ENCODE results near the gene ZFHX3. TPM values are rescaled to one million over a fixed set of nuclear protein-coding genes. Genes with fewer than 3 reads are reported as not detected.

Gene ZFHX3
- total RNA-seq, 1 experiment from 2014 or later: 1.5 TPM

GRCh38 chr16:72876221-72876620, 171.7 kb downstream of the ZFHX3 start:
- Histone ChIP-seq H2AFZ (ENCODE audit: low read length) (no peak overlapping the region), H3K23me2 (ENCODE audit: insufficient read length, low read depth, low read length, poor library complexity, severe bottlenecking) (peaks cover 5% of the 10 kb centered on the region), H3K4me1 (ENCODE audit: insufficient read depth, low read length) (no peaks in the 10 kb centered on the region), H3K27me3 (ENCODE audit: insufficient read depth, low read length) (no peaks in the 10 kb centered on the region), H3K79me1 (ENCODE audit: insufficient read depth, low read depth, low read length, poor library complexity, severe bottlenecking) (no peaks in the 10 kb centered on the region), H3K14ac (ENCODE audit: insufficient read depth, low read length) (no peak overlapping the region), H2BK15ac (ENCODE audit: low read depth, low read length) (no peak overlapping the region), H2BK12ac (ENCODE audit: insufficient read length, low read depth, low read length) (no peak overlapping the region), H4K5ac (ENCODE audit: insufficient read length, low read depth, low read length) (no peak overlapping the region), H3K4ac (ENCODE audit: low read depth, low read length) (no peak overlapping the region), H4K91ac (ENCODE audit: insufficient read length, low read depth, low read length) (no peak overlapping the region), H3K9me3 (ENCODE audit: control insufficient read depth, low read depth, low read length) (no peaks in the 10 kb centered on the region), H3K56ac (ENCODE audit: insufficient read length, low read depth, low read length) (no peak overlapping the region), H2AK5ac (ENCODE audit: insufficient read length, low read length) (no peak overlapping the region), H3K23ac (ENCODE audit: insufficient read length, low read depth, low read length) (no peak overlapping the region), H3K9ac (ENCODE audit: extremely low read depth, insufficient read length, low read length) (no peak overlapping the region), H4K8ac (replicated peaks; ENCODE audit: insufficient read length, low read depth, low read length) (no peak overlapping the region), H2BK120ac (ENCODE audit: low read depth, low read length, poor library complexity, severe bottlenecking) (no peak overlapping the region), H3K79me2 (ENCODE audit: insufficient read depth, low read length) (no peaks in the 10 kb centered on the region), H4K20me1 (ENCODE audit: control insufficient read depth, insufficient read depth, insufficient read length) (no peaks in the 10 kb centered on the region), H2BK5ac (ENCODE audit: insufficient read length, low read length) (no peak overlapping the region), H3K27ac (ENCODE audit: insufficient read length, low read depth, low read length) (no peak overlapping the region), H3K18ac (ENCODE audit: insufficient read length, low read depth, low read length) (no peak overlapping the region), H3K4me2 (ENCODE audit: insufficient read depth, insufficient read length, low read length) (no peak overlapping the region), H3T11ph (ENCODE audit: low read length) (no peak overlapping the region), H2BK20ac (ENCODE audit: low read depth, low read length, poor library complexity, severe bottlenecking) (no peak overlapping the region)
- Mint-ChIP-seq H3K27ac (no peak overlapping the region), H3K4me3 (no peak overlapping the region), H3K4me1 (peaks cover 0 to 8% of the 10 kb centered on the region in 2 experiments; a peak in 2 of 4 replicates), H3K36me3 (ENCODE audit: insufficient read depth in 1 of 3, low read depth in 3 of 3) (peaks cover 0 to 9% (median 3%) of the 10 kb centered on the region in 3 experiments; a peak in 4 of 7 replicates), H3K27me3 (ENCODE audit: low read depth) (no peaks in the 10 kb centered on the region), H3K9me3 (peaks cover 15 to 20% of the 10 kb centered on the region in 2 experiments)
- WGBS (ENCODE audit: extremely low coverage, insufficient read length, low lambda C conversion rate): no CpG with 5 or more reads among the region's 8 CpGs
- TF ChIP-seq, protein P1, sequence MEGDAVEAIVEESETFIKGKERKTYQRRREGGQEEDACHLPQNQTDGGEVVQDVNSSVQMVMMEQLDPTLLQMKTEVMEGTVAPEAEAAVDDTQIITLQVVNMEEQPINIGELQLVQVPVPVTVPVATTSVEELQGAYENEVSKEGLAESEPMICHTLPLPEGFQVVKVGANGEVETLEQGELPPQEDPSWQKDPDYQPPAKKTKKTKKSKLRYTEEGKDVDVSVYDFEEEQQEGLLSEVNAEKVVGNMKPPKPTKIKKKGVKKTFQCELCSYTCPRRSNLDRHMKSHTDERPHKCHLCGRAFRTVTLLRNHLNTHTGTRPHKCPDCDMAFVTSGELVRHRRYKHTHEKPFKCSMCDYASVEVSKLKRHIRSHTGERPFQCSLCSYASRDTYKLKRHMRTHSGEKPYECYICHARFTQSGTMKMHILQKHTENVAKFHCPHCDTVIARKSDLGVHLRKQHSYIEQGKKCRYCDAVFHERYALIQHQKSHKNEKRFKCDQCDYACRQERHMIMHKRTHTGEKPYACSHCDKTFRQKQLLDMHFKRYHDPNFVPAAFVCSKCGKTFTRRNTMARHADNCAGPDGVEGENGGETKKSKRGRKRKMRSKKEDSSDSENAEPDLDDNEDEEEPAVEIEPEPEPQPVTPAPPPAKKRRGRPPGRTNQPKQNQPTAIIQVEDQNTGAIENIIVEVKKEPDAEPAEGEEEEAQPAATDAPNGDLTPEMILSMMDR (conservative IDR thresholded peaks at IDR 0.05): no peak
- no peak for DNase-seq

Measured in H9 (cell line).